ENCODE data around the gene SNAP91.

DNA sequence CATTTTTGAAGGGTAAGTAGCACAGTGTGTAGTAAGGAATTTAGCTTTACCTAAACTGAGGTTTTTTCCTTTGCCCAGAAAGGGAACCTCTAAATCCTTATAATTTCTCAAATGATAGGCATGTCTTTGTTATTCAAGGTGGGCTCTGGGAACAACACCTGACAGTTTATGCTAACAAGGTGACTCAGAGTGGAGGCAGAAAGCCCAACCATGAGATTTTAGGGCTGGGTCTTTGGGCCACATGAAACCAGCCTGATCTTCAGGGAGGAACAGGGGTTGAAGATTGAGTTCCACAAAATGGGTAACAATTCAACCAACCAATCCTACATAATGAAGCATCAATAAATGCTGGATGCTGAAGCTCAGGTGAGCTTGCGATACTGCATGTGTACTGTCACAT, 149.9 kb downstream of the SNAP91 start:
- TF ChIP-seq POLR2A (IDR thresholded peaks at IDR 0.05; ENCODE audit: low read depth, low read length), result no peak
- no peak for TF ChIP-seq TAF1 (IDR thresholded peaks at IDR 0.05; ENCODE audit: low read depth, low read length)
- no peak for TF ChIP-seq POU2F2 (IDR thresholded peaks at IDR 0.05; ENCODE audit: low read depth, low read length)
- no peak for TF ChIP-seq POLR2AphosphoS5 (IDR thresholded peaks at IDR 0.05; ENCODE audit: low read depth, low read length)

Measured in GM12891 (cell line).